Stimulated activated CD8-positive, alpha-beta memory T cell treated with anti-CD3 and anti-CD28 coated beads, Interleukin-7, amount 100 ng/mL, for 4 hours (primary cell): Measurements from ENCODE around the gene PALD1.
"Not testable (repeated sequence)": the region's sequence is repeated elsewhere in the genome, so short reads cannot be mapped to it uniquely, and the experiment has no call there.

Experiments used
- DNase-seq, 2 donors: peaks; one replicate each; pipeline ENCODE4 v3.0.0-alpha.2; 2020; ENCODE audit warnings: low read depth in 2 of 2

PALD1 gene

GRCh38 chr10:70571636-70572439, 93.3 kb downstream of the PALD1 start:
- no peak for DNase-seq

- no peak for DNase-seq
Observed at GRCh38 chr10:70573599-70574506, 95.3 kb downstream of the PALD1 start.

DNA sequence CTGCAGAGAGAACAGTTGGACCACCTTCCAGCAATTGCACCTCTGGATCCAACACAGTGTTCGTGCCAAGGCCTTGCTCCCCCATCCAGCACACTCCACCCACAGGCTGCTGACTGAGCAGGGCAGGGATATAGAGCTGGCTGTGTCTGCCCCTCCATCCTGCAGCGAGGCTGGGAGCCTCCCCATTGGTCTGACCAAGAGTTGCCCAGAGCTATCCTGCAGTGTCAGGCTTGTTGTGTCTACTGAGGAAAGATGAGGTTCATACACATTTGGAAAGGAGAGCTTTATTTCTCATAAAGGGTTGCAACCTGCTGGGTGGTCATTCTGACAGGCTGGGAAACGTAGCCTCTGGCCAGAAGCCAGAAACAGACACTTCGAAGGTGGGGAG, 96.9 kb downstream of the PALD1 start:
- DNase-seq, result no peak

DNA sequence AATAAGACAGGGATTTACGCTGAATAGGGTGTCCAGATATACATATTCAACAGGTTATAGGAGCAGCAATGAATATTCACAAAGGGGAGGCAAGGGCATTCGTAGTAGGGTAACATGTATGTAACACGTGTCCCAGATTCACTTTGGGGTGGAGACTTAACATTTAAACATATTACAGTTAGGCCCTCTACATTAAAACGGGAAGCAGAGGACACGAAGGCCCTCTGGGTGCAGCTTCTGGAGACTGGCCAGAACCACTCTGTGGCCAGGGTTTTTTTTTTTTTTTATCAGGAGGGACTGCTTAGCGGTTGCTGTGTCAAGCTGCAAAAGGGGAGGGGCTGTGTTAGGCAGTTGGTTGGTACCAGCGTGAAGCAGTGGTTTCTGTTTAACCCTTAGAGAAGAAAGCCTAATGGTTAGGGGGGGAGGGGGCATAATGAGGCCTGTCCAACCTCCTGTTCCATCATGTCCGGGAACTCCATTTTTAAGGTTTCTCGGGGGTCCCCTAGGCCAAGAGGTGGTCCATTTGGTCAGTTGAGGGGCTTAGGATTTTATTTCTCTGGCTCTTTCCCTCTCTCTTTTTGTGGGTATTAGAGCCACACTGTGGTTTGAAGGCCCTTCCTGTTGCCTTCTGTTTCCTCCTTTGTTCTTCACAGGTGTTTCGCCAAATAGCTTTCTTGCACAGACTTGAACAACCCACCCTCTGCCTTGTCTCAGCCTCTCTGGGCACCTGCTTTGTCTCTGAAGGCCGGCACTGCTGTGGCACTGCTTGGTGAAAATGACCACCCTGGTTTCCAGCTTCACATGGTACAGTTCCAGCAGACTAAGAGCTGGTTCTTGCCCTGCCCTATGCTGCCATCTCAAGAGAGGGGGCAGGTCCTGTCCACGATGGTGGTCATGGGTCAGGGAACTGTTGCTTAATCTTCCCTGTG, 97.6 kb downstream of the PALD1 start:
- DNase-seq, result peak in 1 of 2 donors; percentile 28

DNA sequence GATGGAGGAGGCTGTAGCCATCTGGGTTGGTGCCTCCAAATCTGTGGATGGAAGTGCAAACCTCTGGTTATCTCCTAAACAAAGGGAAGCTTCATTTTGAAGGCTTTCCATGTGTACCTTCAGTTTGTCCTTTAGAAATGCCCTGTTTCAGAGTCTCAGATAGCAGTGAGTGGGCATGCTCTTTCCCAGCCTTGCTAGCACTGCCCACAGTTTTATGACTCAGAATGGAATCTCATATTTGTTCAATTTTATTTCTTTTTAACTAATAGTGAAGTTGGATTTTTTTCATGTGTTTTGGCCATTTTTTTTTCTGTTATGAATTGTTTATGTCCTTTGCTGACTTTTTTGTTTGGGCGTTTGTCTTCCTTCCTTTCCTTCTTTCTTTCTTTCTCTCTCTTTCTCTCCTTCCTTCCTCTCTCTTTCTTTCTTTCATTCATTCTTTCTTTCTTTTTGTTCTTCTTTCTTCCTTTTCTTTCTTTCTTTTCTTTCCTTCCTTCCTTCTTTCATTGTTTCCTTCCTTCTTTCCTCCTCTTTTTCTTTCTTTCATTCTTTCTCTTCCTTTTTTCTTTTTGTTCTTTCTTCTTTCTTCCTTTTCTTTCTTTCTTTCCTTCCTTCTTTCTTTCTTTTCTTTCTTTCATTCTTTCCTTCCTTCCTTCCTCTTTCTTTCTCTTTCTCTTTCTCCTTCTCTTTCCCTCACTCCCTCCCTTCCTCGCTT, 98.4 kb downstream of the PALD1 start:
- no peak for DNase-seq

GRCh38 chr10:70578371-70578947, 99.9 kb downstream of the PALD1 start:
- DNase-seq, result peak; percentile 57 to 74

DNA sequence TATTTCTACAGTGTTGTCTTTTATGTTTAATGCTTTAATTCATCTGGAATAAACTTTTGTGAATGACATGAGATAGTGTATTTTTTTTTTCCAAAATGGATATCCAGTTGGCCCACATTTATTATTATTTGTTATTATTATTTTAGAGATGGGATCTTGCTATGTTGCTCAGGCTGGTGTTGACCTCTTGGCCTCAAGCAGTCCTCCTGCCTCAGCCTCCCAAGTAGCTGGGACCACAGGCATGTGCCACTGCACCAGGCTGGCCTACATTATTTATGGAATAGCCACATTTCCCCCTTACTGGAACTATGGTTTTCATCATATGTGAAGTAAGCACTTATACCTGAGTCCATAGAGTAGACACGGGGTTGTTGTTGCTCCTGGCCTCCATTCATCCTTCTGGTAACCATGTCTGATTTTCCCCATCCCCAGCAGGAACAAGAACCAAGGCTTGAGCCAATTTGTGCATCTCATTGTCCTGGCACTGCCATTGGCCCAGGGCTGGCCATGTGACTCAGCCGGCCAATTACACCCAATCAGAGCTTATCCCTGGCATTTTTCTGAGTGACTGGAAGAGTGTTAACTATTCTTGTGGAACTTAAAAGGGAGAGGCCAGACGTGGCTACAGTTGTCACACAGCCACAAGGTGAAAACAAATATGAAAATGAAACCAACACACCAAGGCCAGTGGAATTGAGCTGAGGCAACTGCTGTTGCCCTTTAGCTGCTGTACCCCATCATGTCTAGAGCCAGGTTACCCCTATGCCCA, 100.9 kb downstream of the PALD1 start:
- DNase-seq, result no peak

DNA sequence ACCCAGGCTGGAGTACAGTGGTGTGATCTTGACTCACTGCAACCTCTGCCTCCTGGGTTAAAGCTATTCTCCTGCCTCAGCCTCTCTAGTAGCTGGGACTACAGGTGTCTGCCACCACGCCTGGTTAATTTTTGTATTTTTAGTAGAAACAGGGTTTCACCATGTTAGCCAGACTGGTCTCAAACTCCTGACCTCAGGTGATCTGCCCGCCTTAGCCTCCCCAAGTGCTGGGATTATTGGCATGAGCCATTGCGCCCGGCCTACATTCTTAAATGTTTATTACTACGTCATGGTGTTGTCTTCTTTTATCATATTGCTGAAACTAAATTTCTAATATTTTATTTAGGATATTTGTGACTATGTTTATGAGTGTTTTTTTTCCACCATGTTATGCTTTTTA, 102.6 kb downstream of the PALD1 start:
- DNase-seq, result not testable (repeated sequence)

GRCh38 chr10:70582793-70583668, 104.5 kb downstream of the PALD1 start:
- no peak for DNase-seq

- no peak for DNase-seq
Observed at GRCh38 chr10:70583669-70584037, 105.1 kb downstream of the PALD1 start.

- DNase-seq, result no peak
Observed at GRCh38 chr10:70584366-70584765, 105.8 kb downstream of the PALD1 start.

DNA sequence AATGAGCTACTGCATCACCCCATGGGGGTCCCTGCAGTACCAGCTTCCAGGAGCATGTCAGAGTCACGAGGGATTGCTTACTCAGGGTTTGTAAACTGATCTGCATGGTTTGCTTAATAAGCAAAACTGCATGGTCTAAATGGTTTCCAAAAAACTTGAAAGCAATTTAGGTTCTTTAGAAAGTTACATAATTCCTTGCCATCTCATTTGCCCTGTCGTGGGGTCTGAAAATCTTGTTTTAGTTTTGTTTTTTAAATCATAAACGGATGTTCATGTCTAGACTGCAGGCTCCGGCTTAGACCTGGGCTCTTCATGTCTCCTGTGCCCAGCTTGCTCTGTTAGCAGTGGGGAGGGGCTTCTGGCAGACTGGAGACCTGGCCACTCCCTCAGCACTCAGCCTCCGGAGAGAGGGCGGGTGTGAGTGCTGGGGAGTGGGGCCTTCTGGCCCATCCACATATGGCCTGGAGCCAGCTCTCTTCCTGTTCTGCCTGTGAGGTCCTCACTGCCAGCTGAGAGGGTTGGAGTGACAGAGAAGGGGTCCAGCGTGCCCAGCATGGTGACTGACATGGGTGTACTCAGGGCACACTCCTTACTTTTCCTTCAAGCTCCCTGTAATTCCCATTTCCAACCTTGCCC, 106.5 kb downstream of the PALD1 start:
- no peak for DNase-seq

DNA sequence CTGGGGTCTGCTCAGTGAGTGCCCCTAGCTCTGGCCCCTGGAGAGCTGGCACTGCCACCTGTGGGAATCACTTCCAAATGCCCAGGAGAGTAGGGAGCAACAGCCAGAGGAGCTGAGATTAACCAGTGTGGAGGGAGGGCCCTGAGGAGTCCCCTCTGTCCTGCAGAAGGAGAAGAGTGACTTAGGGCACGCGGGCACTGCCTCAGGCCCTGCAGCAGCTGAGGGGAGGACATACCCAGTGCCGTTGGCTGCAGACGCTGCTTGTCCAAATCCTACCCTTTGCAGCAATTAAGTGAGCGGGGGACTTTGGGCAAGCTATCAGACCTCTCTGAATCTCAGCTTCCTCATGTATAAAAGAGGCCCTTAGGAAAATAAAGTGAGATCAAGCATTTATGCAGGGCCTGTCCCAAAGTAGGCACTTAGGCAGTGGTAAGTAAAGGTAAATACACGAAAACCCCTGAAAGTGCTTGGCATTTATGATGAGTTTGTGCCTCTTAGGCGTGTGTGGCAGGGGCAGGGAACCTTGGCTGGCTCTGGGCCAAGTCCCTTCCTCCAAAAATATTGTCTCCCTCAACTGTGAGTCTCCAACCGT, 107.1 kb downstream of the PALD1 start:
- DNase-seq, result no peak

- no peak for DNase-seq
Observed at GRCh38 chr10:70586348-70586930, 107.9 kb downstream of the PALD1 start.

GRCh38 chr10:70587045-70587658, 108.6 kb downstream of the PALD1 start:
- DNase-seq, result no peak

- DNase-seq, result no peak
Observed at GRCh38 chr10:70588255-70588654, 109.7 kb downstream of the PALD1 start.

DNA sequence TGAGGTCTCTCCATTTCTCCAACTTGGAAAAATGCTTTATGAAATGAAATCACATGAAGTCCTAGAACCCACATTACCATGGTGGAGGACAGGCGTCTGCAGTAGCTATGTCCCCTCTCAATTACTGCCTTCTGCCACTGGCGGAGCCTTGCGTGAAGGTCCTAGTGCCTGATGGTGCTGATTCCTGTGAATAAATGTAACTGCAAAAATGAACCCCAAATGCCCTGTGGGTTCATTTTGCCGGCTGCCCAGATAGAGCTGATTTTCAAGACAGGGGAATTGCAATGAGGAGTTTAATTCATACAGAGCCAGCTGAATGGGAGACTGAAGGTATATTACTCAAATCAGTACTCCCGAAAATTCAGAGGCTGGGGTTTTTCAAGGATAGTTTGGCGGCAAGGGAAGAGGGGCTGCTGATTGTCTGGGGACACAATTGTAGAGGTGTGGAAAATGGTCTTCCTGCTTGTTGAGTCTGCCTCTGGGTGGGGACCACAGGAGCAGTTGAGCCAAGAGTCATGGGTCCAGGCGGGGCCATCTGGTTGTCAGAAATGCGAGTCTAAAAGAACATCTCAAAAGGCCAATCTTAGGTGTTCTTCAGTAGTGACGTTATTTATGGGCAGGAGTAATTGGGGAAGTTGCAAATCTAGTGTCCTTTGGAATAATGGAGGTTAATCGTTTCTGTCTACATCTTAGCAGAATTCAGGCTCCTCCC, 110.4 kb downstream of the PALD1 start:
- no peak for DNase-seq
